MM.1S (cell line): ENCODE results near the gene CCSER2.

Source experiments
- DNase-seq: peaks from one replicate; pipeline ENCODE4 v3.0.0-alpha.2; 2015
- H2AFZ ChIP-seq: fragments of 300-600 bp; sonication (generic); 2 replicates; pipeline ENCODE4 v1.6.0; 2016; ENCODE audit warnings: antibody characterized with exemption, low read length
- H3F3A ChIP-seq: fragments of 300-600 bp; sonication (generic); 2 replicates; pipeline ENCODE4 v1.6.1; 2016; ENCODE audit warnings: mild to moderate bottlenecking, antibody characterized with exemption, low read length, moderate library complexity, mixed read lengths; ENCODE audit not compliant: insufficient read depth
- H3K27ac ChIP-seq: fragments of 300-600 bp; sonication (generic); 2 replicates; pipeline ENCODE4 v1.5.1; 2016; ENCODE audit warnings: mild to moderate bottlenecking, low read length
- H3K27me3 ChIP-seq: fragments of 300-600 bp; sonication (generic); replicated peaks from 2 replicates; pipeline ENCODE4 v1.6.0; 2016; ENCODE audit warnings: low read length; ENCODE audit not compliant: insufficient read depth
- H3K36me3 ChIP-seq: fragments of 300-600 bp; sonication (generic); replicated peaks from 2 replicates; pipeline ENCODE4 v1.6.1; 2016; ENCODE audit warnings: mild to moderate bottlenecking, low read length, mixed read lengths; ENCODE audit not compliant: insufficient read depth
- H3K4me1 ChIP-seq: fragments of 300-600 bp; sonication (generic); 2 replicates; pipeline ENCODE4 v1.6.1; 2016; ENCODE audit warnings: low read length, mixed read lengths
- H3K4me2 ChIP-seq: fragments of 300-600 bp; sonication (generic); 2 replicates; pipeline ENCODE4 v1.6.0; 2016; ENCODE audit warnings: low read depth, low read length
- H3K4me3 ChIP-seq: fragments of 300-600 bp; sonication (generic); 2 replicates; pipeline ENCODE4 v1.5.1; 2016; ENCODE audit warnings: low read length, mixed read lengths
- H3K79me2 ChIP-seq: fragments of 300-600 bp; sonication (generic); 2 replicates; pipeline ENCODE4 v1.6.1; 2016; ENCODE audit warnings: mixed run types, low read length, mixed read lengths
- H3K9ac ChIP-seq: fragments of 300-600 bp; sonication (generic); 2 replicates; pipeline ENCODE4 v1.6.1; 2016; ENCODE audit warnings: low read length, mixed read lengths
- H3K9me2 ChIP-seq: fragments of 300-600 bp; sonication (generic); replicated peaks from 2 replicates; pipeline ENCODE4 v1.6.1; 2016; ENCODE audit warnings: mild to moderate bottlenecking, low read length, mixed read lengths; ENCODE audit not compliant: insufficient read depth
- H3K9me3 ChIP-seq: fragments of 300-600 bp; sonication (generic); replicated peaks from 2 replicates; pipeline ENCODE4 v1.6.1; 2016; ENCODE audit warnings: mild to moderate bottlenecking, low read length, mixed read lengths; ENCODE audit not compliant: insufficient read depth
- H4K20me1 ChIP-seq: fragments of 300-600 bp; sonication (generic); 2 replicates; pipeline ENCODE4 v1.6.1; 2016; ENCODE audit warnings: mild to moderate bottlenecking, low read length, moderate library complexity, mixed read lengths; ENCODE audit not compliant: insufficient read depth
- EZH2 ChIP-seq: fragments of 300-600 bp; sonication (generic); optimal IDR thresholded peaks from 2 replicates; pipeline ENCODE3; 2017; ENCODE audit warnings: low read depth, mild to moderate bottlenecking, antibody characterized with exemption, low read length, mixed read lengths
- EZH2phosphoT487 ChIP-seq: fragments of 300-600 bp; sonication (generic); IDR thresholded peaks from 2 replicates; pipeline ENCODE4 v1.6.1; 2018; ENCODE audit warnings: antibody characterized with exemption, low read length
- TF ChIP-seq, protein P1 (sequence below): fragments of 300-600 bp; sonication (generic); IDR thresholded peaks from 2 replicates; pipeline ENCODE4 v1.5.1; 2016; ENCODE audit warnings: antibody characterized with exemption, low read length, mixed read lengths

Gene CCSER2

DNA sequence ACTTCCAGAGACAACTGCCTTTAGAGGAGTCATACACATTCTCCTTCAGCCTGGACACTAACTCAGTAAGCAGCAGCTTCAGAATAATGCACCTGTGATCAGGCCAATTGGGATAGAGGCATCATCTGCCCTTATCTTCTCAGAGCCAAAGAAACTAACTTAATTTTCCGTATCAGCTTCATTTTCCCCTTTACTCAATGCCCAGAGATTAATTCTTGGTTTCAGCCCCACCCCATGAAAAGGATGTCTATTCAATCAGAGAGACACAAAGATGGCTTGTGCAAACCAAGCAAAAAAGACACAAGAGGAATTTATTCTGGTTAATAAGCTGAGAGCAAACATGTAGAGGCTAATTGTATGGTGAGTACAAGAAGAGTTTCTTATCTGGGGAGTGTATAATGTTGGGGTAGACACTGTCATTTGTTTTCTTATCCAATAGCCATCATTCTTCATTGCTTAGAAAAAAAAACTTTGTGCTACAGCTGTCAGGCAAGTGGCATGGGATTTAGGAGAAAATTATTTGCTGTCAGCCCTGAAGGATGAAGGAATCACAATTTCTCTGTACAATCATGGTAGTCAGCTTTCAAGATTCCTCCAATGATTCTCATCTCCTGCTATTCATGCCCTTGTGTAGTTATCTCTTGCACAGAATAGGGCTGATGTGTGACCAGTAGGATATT lies 38.7 kb upstream of the CCSER2 start:
- H3K27me3 ChIP-seq: no peaks in the 10 kb centered on the region
- H3K9me2 ChIP-seq: no peaks in the 10 kb centered on the region
- H3K4me3 ChIP-seq: no peak overlapping the region
- peaks cover 5% of the 10 kb centered on the region; the same call in 1 of the 2 replicates for H3K4me1 ChIP-seq
- no peaks in the 10 kb centered on the region for H3K79me2 ChIP-seq
- no peak overlapping the region for H2AFZ ChIP-seq
- no peaks in the 10 kb centered on the region for H3K9me3 ChIP-seq
- H3K27ac ChIP-seq: no peak overlapping the region
- no peaks in the 10 kb centered on the region for H4K20me1 ChIP-seq
- TF ChIP-seq EZH2phosphoT487 (no peak), EZH2 (no peak)
- TF ChIP-seq, protein P1, sequence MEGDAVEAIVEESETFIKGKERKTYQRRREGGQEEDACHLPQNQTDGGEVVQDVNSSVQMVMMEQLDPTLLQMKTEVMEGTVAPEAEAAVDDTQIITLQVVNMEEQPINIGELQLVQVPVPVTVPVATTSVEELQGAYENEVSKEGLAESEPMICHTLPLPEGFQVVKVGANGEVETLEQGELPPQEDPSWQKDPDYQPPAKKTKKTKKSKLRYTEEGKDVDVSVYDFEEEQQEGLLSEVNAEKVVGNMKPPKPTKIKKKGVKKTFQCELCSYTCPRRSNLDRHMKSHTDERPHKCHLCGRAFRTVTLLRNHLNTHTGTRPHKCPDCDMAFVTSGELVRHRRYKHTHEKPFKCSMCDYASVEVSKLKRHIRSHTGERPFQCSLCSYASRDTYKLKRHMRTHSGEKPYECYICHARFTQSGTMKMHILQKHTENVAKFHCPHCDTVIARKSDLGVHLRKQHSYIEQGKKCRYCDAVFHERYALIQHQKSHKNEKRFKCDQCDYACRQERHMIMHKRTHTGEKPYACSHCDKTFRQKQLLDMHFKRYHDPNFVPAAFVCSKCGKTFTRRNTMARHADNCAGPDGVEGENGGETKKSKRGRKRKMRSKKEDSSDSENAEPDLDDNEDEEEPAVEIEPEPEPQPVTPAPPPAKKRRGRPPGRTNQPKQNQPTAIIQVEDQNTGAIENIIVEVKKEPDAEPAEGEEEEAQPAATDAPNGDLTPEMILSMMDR: no peak
- no peak overlapping the region for H3K4me2 ChIP-seq
- DNase-seq: no peak
- H3K9ac ChIP-seq: no peak overlapping the region
- H3K36me3 ChIP-seq: no peaks in the 10 kb centered on the region
- H3F3A ChIP-seq: no peaks in the 10 kb centered on the region

DNA sequence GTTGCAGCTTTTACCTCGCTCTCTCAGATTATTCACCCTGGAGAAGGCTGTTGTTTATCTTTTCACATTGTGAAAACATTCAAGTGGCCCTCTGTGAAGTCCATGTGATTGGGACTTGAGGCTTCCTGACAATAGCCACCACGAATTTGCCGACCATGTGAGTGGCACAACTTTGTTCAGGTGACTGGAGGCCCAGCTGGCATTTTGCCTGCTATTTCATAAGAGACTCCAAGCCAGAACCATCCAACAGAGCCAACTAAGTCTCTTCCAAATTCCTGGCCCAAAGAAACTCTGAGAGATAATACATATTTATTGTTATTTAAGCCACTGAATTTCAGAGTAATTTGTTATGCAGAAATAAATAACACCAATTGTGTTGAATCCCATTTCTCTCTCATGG lies 38.2 kb upstream of the CCSER2 start:
- Histone ChIP-seq H3K27ac (no peak overlapping the region), H3K9me2 (no peaks in the 10 kb centered on the region), H3K36me3 (no peaks in the 10 kb centered on the region), H3K27me3 (no peaks in the 10 kb centered on the region), H3K4me3 (no peak overlapping the region), H2AFZ (no peak overlapping the region), H4K20me1 (no peaks in the 10 kb centered on the region), H3K79me2 (no peaks in the 10 kb centered on the region), H3K4me2 (no peak overlapping the region), H3F3A (no peaks in the 10 kb centered on the region), H3K4me1 (peaks cover 10% of the 10 kb centered on the region), H3K9me3 (no peaks in the 10 kb centered on the region), H3K9ac (no peak overlapping the region)
- no peak for DNase-seq
- TF ChIP-seq, protein P1: no peak
- TF ChIP-seq EZH2: no peak
- TF ChIP-seq EZH2phosphoT487: no peak

DNA sequence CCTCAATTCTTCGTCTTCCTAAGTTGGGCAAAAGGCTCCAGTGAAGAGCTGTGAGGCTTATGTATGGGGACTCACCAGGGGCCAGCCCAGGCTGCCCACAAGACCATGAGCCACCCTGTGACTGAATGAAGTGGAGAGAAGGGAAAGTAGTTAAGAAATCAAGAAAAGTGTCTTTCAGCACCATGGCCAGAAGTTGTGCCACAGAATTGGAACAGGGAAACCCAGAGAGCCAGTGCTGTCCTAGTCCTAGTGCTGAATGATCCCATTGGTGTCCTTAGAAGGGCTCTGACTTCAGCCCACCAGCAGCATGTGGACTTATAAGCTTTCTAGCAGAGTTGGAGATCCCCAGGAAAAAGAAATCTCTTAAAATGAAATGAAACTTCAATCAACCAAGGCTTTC lies 37.0 kb upstream of the CCSER2 start:
- Histone ChIP-seq H3K27me3 (no peaks in the 10 kb centered on the region), H3K9ac (no peak overlapping the region), H3K36me3 (no peaks in the 10 kb centered on the region), H2AFZ (no peak overlapping the region), H3K79me2 (no peaks in the 10 kb centered on the region), H3K27ac (no peak overlapping the region), H3K4me1 (peaks cover 11% of the 10 kb centered on the region), H3K4me2 (no peak overlapping the region), H3K9me2 (no peaks in the 10 kb centered on the region), H3K9me3 (no peaks in the 10 kb centered on the region), H3K4me3 (no peak overlapping the region), H3F3A (no peaks in the 10 kb centered on the region), H4K20me1 (no peaks in the 10 kb centered on the region)
- TF ChIP-seq EZH2phosphoT487 (no peak), EZH2 (no peak)
- TF ChIP-seq, protein P1: no peak
- DNase-seq: peak; percentile 51
